MCF 10A (cell line): ENCODE measurements around the gene BTBD1. TPM values are rescaled to one million over a fixed set of nuclear protein-coding genes. Genes with fewer than 3 reads are reported as not detected.

Experiments
- BruUV-seq: library from RNA; stranded (reverse); fragments of 400-500 nt; replicated peaks from 2 replicates; lab custom pipeline; 2021; lab: Mats Ljungman, UMichigan
- CTCF ChIA-PET: fragments of 300-600 bp; sonication (Branson Sonifier 250); formaldehyde crosslinking; extraction: SDS; loops from one replicate; lab custom pipeline; 2021; ENCODE audit warnings: antibody characterized with exemption, inconsistent platforms; lab: Yijun Ruan, JAX
- POLR2A ChIA-PET: fragments of 300-600, 350-650 bp; sonication (Branson Sonifier 250); formaldehyde crosslinking; extraction: SDS; loops from one replicate; lab custom pipeline; 2020; ENCODE audit warnings: antibody characterized with exemption, inconsistent platforms; lab: Yijun Ruan, JAX
- DNase-seq: peaks from one replicate; pipeline ENCODE4 v3.0.0-alpha.2; 2018; ENCODE audit not compliant: unreplicated experiment
- H3K27ac Mint-ChIP-seq: one replicate; pipeline ENCODE4 v1.8.0; 2022; ENCODE audit warnings: mild to moderate bottlenecking, low read depth, mixed read lengths; ENCODE audit not compliant: unreplicated experiment
- H3K27me3 Mint-ChIP-seq: one replicate; pipeline ENCODE4 v1.8.0; 2022; ENCODE audit warnings: mixed read lengths; ENCODE audit not compliant: insufficient read depth, unreplicated experiment
- H3K36me3 Mint-ChIP-seq: one replicate; pipeline ENCODE4 v1.8.0; 2022; ENCODE audit warnings: mild to moderate bottlenecking, moderate library complexity, mixed read lengths; ENCODE audit not compliant: insufficient read depth, unreplicated experiment
- H3K4me1 Mint-ChIP-seq: one replicate; pipeline ENCODE4 v1.8.0; 2022; ENCODE audit warnings: mixed read lengths; ENCODE audit not compliant: insufficient read depth, unreplicated experiment
- H3K4me3 Mint-ChIP-seq: one replicate; pipeline ENCODE4 v1.8.0; 2022; ENCODE audit warnings: mild to moderate bottlenecking, moderate library complexity, mixed read lengths; ENCODE audit not compliant: unreplicated experiment
- H3K9me3 Mint-ChIP-seq: one replicate; pipeline ENCODE4 v1.8.0; 2022; ENCODE audit warnings: mixed read lengths; ENCODE audit not compliant: unreplicated experiment
- intact Hi-C: fragments of 100-400 bp; cut with micrococcal nuclease; formaldehyde crosslinking; loops from 2 replicates; pipeline ENCODE4 v1.14.1; 2022
- total RNA-seq: library from RNA; stranded (reverse); gene quantifications from 2 replicates; pipeline ENCODE4 v1.2.3, GENCODE V29; 2022
- TF ChIP-seq, protein P1 (sequence below): fragments of 200-600 bp; IDR thresholded peaks from one replicate; pipeline ENCODE4 v1.8.0; 2022; ENCODE audit warnings: antibody characterized with exemption, mild to moderate bottlenecking; ENCODE audit not compliant: unreplicated experiment

BTBD1 gene
- total RNA-seq, 1 experiment from 2014 or later, result 57.0 TPM

DNA sequence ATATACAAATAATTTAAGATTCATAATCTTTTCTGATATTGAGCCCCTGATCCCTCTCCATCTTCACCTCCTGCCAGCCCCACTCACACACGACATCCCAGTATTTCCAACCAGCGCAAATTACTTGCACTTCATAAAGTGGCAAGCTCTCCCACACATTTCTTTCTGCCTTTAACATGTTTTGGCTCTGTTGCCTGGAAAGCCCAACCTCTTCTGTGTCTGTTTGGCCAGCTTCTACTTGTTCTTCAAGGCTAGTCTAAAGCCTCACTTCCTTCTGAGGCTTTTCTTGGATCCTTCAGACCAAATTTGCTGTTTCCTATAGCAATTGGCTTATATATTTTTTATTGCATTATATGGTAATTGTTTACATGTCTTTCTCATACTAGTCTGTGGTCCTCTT lies 35.3 kb upstream of the BTBD1 start:
- Mint-ChIP-seq H3K4me3 (no peak overlapping the region), H3K36me3 (no peaks in the 10 kb centered on the region), H3K9me3 (no peaks in the 10 kb centered on the region), H3K27me3 (peaks cover 39% of the 10 kb centered on the region), H3K4me1 (peaks cover 7% of the 10 kb centered on the region), H3K27ac (no peak overlapping the region)
- BruUV-seq, result no TSS peak
- ChIA-PET POLR2A (no interaction called here), CTCF (no interaction called here)
- no peak for DNase-seq
- TF ChIP-seq, protein P1, sequence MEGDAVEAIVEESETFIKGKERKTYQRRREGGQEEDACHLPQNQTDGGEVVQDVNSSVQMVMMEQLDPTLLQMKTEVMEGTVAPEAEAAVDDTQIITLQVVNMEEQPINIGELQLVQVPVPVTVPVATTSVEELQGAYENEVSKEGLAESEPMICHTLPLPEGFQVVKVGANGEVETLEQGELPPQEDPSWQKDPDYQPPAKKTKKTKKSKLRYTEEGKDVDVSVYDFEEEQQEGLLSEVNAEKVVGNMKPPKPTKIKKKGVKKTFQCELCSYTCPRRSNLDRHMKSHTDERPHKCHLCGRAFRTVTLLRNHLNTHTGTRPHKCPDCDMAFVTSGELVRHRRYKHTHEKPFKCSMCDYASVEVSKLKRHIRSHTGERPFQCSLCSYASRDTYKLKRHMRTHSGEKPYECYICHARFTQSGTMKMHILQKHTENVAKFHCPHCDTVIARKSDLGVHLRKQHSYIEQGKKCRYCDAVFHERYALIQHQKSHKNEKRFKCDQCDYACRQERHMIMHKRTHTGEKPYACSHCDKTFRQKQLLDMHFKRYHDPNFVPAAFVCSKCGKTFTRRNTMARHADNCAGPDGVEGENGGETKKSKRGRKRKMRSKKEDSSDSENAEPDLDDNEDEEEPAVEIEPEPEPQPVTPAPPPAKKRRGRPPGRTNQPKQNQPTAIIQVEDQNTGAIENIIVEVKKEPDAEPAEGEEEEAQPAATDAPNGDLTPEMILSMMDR, result no peak
- intact Hi-C loops, result no loop called here

DNA sequence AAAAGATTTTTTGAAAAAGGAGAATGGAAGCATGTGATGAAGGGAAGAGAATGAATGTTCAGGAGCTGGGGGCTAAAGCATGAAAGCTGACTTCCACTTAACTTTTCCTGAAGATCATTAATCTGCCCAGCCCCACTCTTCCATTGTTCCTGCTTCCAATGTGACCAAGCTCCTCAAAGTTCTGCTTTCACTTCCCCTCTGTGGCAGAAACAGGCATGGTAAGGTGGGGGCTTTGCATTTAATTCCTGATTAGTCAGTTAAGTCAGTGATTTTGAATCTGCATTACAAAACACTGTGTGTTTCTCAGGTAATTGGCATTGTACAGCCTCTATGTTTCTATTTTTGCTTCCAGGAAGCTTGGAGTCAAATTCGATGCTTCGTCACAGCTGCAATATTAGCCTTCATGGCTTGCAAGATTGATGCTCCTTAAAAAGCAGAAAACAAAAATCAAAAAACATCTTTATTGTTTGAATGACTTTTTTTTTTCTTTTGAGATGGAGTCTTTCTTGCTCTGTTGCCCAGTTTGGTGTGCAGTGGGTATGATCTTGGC lies 33.1 kb upstream of the BTBD1 start:
- CTCF ChIA-PET, result no interaction called here
- no peak overlapping the region for H3K4me3 Mint-ChIP-seq
- no peak for DNase-seq
- H3K27ac Mint-ChIP-seq, result no peak overlapping the region
- no peaks in the 10 kb centered on the region for H3K9me3 Mint-ChIP-seq
- intact Hi-C loops, result no loop called here
- POLR2A ChIA-PET, result interaction anchor here (0.7 to 1.0 kb wide), 2 partner anchors 10 to 33 kb away, joined by 3 read pairs; no protein-coding TSS in a partner anchor
- TF ChIP-seq, protein P1, result no peak
- H3K4me1 Mint-ChIP-seq, result peaks cover 7% of the 10 kb centered on the region
- H3K36me3 Mint-ChIP-seq, result peaks cover 4% of the 10 kb centered on the region
- BruUV-seq, result no TSS peak
- peaks cover 39% of the 10 kb centered on the region for H3K27me3 Mint-ChIP-seq

DNA sequence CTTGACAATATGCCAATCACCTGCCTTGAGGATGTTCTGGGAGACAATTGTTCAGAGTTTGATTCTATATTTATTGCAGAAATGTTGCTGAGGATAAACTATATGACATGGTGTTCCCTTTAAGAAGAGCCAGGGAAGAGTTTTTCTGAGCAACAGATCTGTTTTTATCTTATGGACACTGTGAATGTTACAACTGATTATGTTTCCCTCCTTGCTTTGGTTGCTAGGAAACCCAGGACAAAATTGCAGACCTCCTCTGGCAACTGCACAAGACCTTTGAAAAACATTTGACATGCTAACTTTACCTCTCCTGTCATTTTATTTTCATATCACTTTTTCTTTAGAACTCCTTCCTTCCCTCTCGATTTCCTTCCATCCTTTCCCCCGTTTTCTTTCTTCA lies 32.2 kb upstream of the BTBD1 start:
- Mint-ChIP-seq H3K4me1 (peaks cover 6% of the 10 kb centered on the region), H3K4me3 (no peak overlapping the region), H3K27ac (no peak overlapping the region), H3K9me3 (no peaks in the 10 kb centered on the region), H3K27me3 (peaks cover 39% of the 10 kb centered on the region), H3K36me3 (peaks cover 4% of the 10 kb centered on the region)
- BruUV-seq, result no TSS peak
- no peak for DNase-seq
- intact Hi-C loops, result no loop called here
- ChIA-PET CTCF (no interaction called here), POLR2A (no interaction called here)
- TF ChIP-seq, protein P1, result no peak

DNA sequence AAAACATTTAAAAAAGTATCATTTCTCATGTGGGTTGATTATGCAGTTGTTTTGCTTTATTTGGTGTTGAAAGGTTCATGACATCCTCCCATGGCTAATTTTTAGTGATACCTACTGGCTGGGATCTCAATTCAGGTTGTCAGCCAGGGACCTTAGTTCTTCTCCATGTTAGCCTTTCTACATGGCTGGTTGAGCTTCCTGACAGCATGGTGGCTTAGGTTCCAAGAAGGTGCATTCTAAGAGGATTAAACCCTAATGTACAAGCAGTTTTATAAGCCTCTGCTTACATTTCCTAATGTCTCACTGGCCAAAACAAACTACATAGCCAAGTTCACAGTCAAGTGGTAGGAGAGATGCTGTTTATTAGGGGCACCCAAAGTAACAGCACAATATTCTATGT lies 31.0 kb upstream of the BTBD1 start:
- intact Hi-C loops, result no loop called here
- ChIA-PET CTCF (no interaction called here), POLR2A (no interaction called here)
- no TSS peak for BruUV-seq
- no peak overlapping the region for H3K27ac Mint-ChIP-seq
- no peak for DNase-seq
- no peaks in the 10 kb centered on the region for H3K4me1 Mint-ChIP-seq
- H3K36me3 Mint-ChIP-seq, result peaks cover 4% of the 10 kb centered on the region
- TF ChIP-seq, protein P1, result no peak
- no peaks in the 10 kb centered on the region for H3K9me3 Mint-ChIP-seq
- H3K27me3 Mint-ChIP-seq, result peaks cover 39% of the 10 kb centered on the region
- no peak overlapping the region for H3K4me3 Mint-ChIP-seq
